GM20431 (cell line): ENCODE measurements around the gene PPIL1.
"Not testable (repeated sequence)": the region's sequence is repeated elsewhere in the genome, so short reads cannot be mapped to it uniquely, and the experiment has no call there.

Experiments used
- in situ Hi-C: fragments of 300-500 bp; cut with MseI, MboI; formaldehyde crosslinking; loops from one replicate; pipeline ENCODE4 v1.15.0; 2020; ENCODE audit warnings: low sequenced_read_pairs; ENCODE audit not compliant: unreplicated experiment

PPIL1 gene

DNA sequence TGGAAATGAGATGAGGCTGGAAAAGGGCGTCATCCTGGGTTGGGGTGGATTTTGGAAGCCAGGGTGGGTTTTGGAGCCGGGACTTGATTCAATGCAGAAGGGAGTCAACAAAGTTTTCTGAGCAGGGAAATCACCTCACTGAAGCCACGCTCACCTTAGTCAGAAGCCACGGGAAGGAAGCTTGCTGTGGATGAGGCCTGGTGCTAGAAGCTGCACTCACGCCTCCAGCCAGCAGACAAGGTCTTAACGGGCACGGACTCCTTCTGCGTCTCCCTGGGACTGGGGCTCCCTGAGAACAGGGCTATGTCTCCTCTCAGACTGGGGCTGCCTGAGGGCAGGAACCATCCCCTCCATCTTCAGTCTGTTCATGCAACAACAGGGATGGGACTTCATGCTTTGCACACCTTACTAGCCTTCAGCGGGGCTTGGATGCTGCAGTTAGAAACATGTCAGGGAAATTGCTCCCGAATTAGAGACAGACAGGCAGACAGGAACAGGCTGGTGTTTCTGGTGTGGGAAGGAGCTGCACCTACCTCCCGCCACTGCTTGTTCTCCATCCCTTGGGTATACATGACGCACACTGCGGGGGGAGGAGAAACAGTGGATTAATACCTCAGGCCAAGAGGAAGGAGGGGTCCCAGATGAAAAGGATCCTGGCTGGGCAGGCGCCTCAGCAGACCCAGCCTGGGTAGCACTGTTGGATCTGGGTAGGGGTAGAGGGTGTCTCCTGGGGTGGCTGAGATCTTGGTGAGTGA, 52.8 kb downstream of the PPIL1 start:
- in situ Hi-C loops = no loop called here

DNA sequence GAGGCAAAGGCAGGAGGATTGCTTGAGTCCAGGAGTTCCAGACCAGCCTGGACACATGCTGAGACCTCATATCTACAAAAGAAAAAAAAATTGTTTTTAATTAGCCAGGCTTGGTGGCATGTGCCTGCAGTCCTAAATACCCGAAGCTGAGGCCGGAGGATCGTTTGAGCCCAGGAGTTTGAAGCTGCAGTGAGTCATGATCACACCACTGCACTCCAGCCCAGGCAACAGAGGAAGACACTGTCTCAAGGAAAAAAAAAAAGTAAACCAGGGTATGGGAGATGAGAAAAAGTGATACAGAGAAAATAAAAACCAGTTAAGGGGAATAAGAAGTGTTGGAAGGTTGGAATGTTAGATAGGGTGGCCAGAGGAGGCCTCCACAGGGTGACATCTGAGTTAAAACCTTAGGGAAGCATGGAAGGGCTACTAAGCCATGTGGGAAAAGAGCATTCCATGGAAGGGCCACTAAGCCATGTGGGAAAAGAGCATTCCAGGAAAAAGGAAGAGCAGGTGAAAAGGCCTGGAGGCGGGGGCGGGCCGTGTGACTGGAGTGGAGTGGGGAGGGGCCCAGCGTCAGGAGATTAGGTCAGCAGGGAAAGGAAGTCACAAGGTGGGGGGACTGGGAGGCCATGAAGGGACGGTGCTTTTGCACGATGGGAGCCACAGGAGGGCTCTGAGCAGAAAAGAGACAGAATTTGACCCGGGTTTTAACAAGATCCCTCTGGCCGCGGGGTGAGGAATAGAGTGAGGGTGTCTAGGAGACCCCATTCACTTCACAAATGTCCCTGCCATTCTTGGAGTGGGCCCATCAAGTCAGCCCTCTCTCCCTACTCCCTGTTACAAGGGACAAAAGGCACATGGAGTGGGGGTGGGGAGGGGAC, 53.7 kb downstream of the PPIL1 start:
- in situ Hi-C loops = no loop called here

DNA sequence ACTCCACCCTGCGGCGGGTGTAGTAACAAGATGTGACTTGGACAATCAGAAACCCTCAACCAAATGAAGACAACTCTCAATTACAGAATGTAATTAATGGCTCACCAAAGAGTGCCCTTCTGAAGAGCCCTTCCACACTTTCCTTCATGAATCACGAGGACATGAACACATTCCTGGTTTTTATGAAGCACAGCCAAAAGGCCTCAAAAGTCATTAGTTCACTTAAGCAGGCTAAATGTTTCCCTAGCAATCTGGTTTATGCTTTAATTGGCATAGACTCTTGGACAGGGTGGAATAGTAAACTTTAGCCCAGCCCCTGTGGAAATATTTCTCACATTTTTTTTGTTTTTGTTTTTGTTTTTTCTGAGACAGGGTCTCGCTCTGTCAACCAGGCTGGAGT, 55.8 kb downstream of the PPIL1 start:
- in situ Hi-C loops = no loop called here

DNA sequence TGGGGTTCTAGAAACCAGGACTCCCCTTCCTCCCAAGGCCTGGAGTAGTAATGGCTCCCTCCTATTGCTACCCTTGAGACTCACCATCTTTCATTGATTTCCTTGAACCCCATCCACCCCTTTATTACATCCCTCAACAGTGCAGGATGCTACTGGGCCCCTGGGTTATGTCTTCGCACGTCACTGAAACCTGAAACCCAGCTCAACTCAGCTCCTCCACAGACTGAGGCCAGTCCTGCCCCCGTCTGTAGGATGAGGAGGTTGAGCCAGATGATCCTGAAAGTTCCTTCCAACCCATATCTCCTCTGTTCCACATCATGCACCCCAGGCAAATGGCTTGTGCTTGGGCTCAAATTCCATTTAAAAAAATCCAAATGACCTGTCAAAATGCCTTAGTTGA, 56.8 kb downstream of the PPIL1 start:
- in situ Hi-C loops = no loop called here

DNA sequence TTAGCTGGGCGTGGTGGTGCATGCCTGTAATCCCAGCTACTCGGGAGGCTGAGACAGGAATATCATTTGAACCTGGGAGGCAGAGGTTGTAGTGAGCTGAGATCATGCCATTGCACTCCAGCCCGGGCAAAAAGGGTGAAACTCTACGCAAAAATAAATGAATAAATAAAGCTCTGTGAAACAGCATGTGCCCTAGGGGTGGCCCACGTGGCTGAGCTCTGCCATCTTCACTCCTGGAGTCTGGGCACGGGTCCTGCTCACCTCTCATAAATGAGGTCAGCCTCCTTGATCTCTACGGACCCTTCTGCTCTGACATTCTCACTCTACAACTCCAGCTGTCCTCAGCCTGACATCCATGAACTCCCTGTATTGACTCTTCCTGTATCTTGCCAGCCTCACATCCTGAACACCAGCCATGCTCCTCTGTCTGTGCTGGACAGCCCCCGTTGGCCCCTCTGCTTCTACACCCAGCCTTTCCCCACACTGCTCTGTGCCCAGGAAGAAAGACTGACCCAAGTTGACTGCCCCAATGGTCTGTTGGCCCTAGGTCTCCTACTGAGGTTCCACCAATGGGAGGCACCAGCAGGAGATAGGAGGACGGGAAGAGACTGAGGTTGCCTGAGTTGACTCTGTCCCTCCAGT, 57.3 kb downstream of the PPIL1 start:
- in situ Hi-C loops = no loop called here

DNA sequence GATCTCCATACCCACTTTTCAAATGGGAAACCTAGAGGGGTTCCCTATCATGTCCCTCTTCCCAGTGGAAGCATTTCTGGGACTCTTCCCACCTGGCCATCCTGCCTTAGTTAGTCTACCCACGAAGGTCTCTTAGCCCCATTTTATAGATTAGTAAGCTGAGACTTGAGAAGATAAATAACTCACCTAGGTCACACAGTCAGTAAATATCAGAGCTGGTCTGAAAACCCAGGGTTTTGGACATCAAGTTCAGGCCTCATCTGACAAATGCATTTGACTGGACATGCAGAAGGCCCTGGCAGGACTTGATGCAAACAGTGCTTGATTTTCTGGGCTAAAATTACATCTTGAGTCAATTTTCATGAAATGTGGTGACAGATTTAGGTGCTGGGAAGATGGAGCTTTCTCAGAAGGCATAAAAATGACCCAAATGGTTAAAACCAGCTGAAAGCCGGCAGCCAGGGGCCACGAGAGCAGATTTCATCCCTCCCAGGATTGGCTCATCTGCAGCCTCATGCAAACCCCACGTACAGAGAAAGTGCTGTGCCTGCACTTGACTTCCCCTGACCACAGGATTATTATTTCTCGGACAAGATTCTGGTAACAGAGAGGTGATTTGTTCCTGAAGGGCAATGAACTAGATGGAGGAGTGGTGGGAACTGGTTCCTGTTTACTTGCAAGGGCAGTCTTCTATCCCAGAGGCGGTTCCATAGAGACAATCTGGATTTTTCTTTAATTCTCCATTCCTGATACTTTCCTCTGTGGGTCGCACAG, 58.5 kb downstream of the PPIL1 start:
- in situ Hi-C loops = no loop called here

DNA sequence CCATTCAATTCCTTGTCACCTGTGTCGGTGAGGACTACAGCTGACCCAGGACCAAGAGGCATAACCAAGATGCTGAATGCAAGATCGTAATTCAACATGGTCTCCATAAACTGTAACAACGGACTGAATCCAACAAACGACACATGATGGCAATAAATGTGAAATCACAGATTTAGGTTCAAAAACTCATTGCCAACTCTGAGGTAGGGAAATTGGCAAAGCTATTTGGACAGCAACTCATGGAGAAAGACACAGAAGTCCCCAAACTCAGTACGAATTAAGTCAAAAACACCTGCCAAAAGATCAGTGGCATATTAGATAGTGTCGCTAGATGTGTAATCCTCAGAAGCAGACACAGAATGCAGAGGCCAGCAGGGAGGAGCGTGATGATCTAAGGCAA, 60.4 kb downstream of the PPIL1 start:
- in situ Hi-C loops = no loop called here

DNA sequence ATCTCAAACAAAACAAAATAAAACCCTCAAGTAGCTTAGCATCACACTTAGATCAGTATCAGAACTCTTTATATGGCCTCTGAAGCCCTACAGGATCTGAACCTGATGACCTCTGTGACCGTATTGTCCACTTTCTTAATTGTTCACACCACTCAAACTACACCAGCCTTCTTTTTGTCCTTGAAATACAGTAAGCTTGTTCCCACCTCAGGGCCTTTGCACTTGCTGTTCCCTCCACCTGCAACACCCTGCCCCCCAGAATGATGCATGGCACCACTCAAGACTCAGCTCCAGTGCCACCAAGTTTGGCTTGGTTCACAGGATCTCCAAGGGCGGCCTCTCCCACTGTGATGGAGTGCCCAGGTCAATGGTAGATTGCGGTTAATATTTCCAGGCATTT, 61.1 kb downstream of the PPIL1 start:
- in situ Hi-C loops = no loop called here

DNA sequence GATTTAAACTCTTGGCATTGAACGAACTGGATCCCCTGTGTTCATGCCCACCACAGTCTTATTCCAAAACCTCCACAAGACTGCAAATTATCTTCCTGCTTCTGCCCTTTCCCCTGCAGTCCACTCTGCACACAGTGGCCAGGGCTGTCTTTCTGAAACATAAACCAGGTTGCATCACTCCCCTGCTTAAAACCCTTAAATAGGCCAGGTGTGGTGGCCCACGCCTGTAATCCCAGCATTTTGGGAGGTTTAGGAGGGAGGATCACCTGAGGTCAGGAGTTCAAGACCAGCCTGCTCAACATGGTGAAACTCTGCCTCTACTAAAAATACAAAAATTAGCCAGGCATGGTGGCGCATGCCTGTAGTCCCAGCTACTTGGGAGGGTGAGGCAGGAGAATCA, 61.6 kb downstream of the PPIL1 start:
- in situ Hi-C loops = not testable (repeated sequence)

DNA sequence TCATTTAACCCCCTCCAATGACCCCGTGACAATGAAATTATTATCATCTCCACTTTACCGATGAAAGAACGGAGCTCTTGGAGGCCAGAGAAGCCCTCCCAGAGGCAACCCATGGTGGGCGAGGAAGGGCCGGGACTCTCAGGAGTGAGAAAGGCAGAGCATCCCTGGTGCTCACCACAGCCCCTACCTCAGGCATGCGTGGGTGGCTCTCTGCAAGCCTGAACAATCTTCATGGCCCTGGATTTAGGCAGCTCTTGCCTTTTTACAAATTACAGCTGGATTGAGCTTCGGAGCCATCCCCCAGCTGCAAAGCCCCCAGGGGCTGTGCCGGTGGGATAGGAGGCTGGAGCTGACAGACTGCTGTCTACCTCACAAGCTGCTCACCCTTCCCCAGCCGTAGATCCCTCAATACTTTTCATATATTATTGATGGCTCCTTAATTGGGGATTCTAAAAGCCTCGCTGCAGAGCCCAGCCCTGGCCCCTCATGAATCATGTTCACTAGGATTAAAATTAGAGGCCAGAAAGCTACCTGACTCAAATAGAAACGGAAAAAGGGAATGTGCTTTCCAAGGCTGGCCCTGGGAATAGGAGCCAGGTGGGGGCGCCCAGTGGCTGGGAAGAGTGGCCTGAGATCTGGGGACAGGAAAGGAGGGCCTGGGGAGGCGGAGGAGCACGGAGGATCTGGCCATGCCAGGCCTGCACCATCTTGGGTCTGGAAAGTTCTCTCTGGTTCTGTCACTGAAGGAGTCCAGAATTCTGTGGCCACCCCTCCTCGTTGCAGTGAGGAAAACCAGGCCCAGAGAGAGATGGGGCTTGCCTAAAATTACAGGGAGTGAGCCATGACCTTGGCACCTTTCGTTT, 64.4 kb downstream of the PPIL1 start:
- in situ Hi-C loops = no loop called here

DNA sequence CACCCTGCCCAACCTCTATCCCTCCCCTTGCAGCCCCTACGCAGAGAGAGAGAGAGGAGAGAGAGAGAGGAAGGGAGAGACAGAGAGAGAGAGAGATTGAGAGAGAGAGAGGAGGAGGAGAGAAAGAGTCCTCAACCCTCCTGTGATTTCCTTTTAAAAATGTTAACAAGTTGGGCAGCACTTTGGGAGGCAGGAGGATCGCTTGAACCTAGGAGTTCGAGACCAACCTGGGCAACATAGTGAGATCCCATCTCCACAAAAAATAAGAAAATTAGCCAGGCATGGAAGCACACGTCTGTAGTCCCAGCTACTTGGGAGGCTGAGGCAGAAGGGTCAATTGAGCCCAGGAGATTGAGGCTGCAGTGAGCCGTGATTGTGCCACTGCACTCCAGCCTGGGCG, 65.4 kb downstream of the PPIL1 start:
- in situ Hi-C loops = no loop called here

DNA sequence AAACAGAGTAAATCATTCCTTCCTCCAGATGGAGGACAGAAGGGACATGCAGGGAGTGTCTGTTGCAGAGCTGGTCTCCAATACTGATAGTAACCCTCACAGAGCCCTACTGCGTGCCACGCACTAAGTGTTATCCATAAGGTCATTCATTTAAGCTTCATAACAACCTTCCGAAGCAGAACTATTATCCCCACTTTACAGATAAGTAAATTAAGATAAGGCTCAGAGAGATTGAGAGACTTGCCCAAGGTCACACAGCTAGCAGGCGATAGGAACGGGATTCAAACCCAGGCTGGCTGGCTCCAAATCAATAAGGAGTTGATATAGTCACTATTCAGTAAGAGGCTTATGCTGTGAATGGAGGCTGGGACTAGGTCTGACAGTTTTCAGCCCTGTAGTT, 66.0 kb downstream of the PPIL1 start:
- in situ Hi-C loops = no loop called here

DNA sequence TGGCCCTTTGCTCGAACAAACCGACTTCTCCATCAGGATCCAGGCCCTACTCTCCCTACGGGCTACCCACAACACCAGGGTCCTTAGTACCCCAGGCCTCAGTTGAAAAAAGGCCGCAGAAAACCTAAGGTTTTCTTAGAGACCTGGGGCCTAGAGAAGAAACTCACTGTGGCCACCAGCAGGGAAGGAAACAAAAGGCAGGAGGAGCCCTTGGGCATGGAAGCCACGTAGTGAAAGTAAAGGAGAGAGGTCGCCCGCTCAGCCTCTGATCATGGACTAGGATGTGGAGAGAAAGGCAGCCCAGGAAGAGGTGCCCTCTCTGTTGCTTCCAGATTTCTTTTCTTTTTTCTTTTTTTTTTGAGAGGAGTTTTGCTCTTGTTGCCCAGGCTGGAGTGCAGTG, 66.9 kb downstream of the PPIL1 start:
- in situ Hi-C loops = no loop called here

DNA sequence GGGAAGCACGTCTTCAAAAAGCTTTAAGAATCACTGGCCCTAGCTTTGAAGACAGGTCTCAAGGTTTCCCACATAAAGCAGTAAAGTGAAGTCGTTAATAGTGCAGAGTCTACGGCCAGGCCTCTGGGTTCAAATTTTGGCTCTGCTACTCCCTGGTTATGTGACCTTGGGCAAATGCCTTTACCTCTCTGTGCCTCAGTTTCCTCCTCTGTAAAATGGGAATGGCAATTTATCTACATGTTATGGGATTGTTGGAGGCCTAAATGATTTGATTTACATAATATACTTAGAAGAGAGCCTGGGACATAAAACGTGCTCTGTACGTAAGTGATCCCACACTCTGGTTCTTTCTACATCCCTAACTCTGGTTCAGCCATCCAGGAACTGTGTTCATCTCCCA, 67.5 kb downstream of the PPIL1 start:
- in situ Hi-C loops = no loop called here

DNA sequence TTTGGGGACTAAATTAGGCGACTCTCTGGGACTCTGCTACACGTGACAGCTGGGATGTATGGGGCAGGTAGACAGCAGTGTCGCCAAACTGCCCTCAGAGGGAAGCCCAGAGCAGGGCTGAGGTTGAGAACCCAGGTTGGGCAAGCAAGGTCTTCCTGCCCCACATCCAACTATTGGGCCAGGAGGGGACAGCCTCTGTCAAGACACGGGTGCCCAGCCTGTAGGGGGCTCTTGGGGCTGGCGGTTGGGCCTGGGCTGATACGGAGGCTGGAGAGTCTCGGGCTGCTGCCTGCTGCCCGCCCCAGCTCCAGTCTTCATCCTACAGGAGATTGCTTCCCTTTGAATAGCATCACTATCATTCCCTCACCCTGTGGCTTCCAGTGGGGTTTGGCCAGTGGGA, 68.7 kb downstream of the PPIL1 start:
- in situ Hi-C loops = no loop called here

DNA sequence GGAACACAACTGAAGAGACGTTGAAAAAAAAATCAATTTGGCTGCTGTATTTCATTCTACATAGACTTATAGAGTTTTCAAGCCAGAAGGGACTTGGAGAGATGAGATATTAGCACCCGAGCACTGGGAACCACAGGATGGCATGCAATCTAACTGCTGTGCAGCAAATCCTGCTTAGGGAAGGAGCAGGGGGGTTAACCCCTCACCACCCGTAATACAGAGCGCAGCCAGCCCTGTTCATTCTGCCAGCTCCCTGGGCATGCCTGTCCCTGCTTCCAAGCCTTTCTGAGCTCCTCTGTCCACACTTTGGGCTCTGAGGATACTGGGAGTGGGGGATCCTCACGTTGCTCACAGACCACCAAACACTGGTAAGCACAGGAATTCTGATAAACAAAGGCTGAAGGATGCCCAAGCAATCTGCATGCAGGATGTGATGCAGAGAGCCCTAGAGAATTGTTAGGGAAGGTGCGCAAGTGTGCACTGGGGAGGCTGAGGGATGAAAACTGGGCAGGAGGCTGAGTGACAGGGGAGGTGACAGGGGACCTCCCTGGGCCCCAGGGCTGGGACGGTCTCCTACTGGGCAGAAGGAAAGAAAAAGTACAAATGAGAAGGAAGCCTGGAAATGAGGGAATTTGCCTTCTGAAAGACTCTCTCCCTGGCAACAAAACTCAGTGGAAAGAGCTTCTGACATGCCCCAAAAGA, 69.4 kb downstream of the PPIL1 start:
- in situ Hi-C loops = no loop called here
